HepG2 (cell line): ENCODE measurements around the gene NCAM2. TPM values are rescaled to one million over a fixed set of nuclear protein-coding genes. Genes with fewer than 3 reads are reported as not detected.

ENCODE experiments used
- ATAC-seq: fragments of 200-7000 bp; cut with Tn5 transposase; 3 replicates; pipeline ENCODE4 v1.9.1; 2020; ENCODE audit warnings: mild to moderate bottlenecking, moderate library complexity
- BruUV-seq: library from RNA; stranded (reverse); fragments of 400-500 nt; replicated peaks from 2 replicates; lab custom pipeline; 2021; lab: Mats Ljungman, UMichigan
- CTCF ChIA-PET: fragments of 300-600 bp; formaldehyde crosslinking; extraction: SDS; loops from one replicate; lab custom pipeline; 2021; ENCODE audit warnings: low total read pairs, inconsistent platforms, low intra/inter-chr PET ratio; lab: Yijun Ruan, JAX
- POLR2A ChIA-PET: fragments of 350-600 bp; sonication (Branson Sonifier 250); formaldehyde crosslinking; loops from one replicate; lab custom pipeline; 2020; ENCODE audit warnings: antibody characterized with exemption, inconsistent platforms; lab: Yijun Ruan, JAX
- DNase-seq: peaks from one replicate; pipeline ENCODE4 v3.0.0-alpha.2; 2015; ENCODE audit warnings: low spot score
- FAIRE-seq: peaks from 3 replicates; lab custom pipeline; 2011; peaks lifted over from hg19 to GRCh38; lab: Jason Lieb, UNC
- H2AFZ ChIP-seq: one replicate; pipeline ENCODE4 v1.6.1; 2011; ENCODE audit warnings: low read length, inconsistent platforms
- H3K27ac ChIP-seq: fragments of 300-600 bp; 3 replicates; pipeline ENCODE4 v1.8.0; 2011; ENCODE audit warnings: mixed run types, mild to moderate bottlenecking, mixed read lengths, low read length, inconsistent platforms; ENCODE audit not compliant: insufficient read depth; ENCODE audit errors: extremely low read length
- H3K27me3 ChIP-seq, 2 experiments: fragments of 200-600 bp in 1 of 2; 2 replicates in 1 of 2; 3 replicates in 1 of 2; pipeline versions ENCODE4 v1.6.0 to v1.8.0; 2011; ENCODE audit warnings: low read length in 2 of 2, mild to moderate bottlenecking in 2 of 2, moderate library complexity in 2 of 2, inconsistent platforms in 1 of 2; ENCODE audit not compliant: insufficient read depth in 2 of 2, control insufficient read depth in 1 of 2
- H3K36me3 ChIP-seq, 2 experiments: fragments of 200-600 bp in 1 of 2; replicated peaks in 1 of 2; 2 replicates in 1 of 2; 3 replicates in 1 of 2; pipeline versions ENCODE4 v1.5.1 to v1.8.0; 2011; ENCODE audit warnings: low read length in 2 of 2, inconsistent platforms in 1 of 2; ENCODE audit not compliant: insufficient read depth in 2 of 2, control insufficient read depth in 1 of 2
- H3K4me1 ChIP-seq: 2 replicates; pipeline ENCODE4 v1.5.1; 2012; ENCODE audit warnings: low read length, inconsistent platforms; ENCODE audit not compliant: insufficient read depth
- H3K4me2 ChIP-seq: 2 replicates; pipeline ENCODE4 v1.6.0; 2011; ENCODE audit warnings: low read depth, low read length, inconsistent platforms
- H3K4me3 ChIP-seq, 3 experiments: fragments of 200-600 bp in 1 of 3; sonication (generic), shearing (Covaris generic) in 1 of 3; replicated peaks in 1 of 3; 2 replicates each; pipeline ENCODE4 v1.5.1; 2011 to 2016; ENCODE audit warnings: low read length in 3 of 3, inconsistent platforms in 2 of 3, low read depth in 2 of 3, mild to moderate bottlenecking in 2 of 3, control low read depth in 1 of 3, mixed read lengths in 1 of 3; ENCODE audit not compliant: insufficient read depth in 1 of 3
- H3K79me2 ChIP-seq: one replicate; pipeline ENCODE4 v1.6.1; 2011; ENCODE audit warnings: low read length, inconsistent platforms; ENCODE audit not compliant: insufficient read depth
- H3K9ac ChIP-seq: 2 replicates; pipeline ENCODE4 v1.6.0; 2011; ENCODE audit warnings: mild to moderate bottlenecking, low read depth, low read length, inconsistent platforms; ENCODE audit not compliant: insufficient read depth
- H3K9me3 ChIP-seq: 2 replicates; pipeline ENCODE4 v1.5.1; 2012; ENCODE audit warnings: mild to moderate bottlenecking, low read length
- H4K20me1 ChIP-seq: 2 replicates; pipeline ENCODE4 v1.6.0; 2011; ENCODE audit warnings: inconsistent platforms, mild to moderate bottlenecking, low read length, moderate library complexity; ENCODE audit not compliant: insufficient read depth
- ASH2L ChIP-seq: fragments of 300-600, 200-600 bp; sonication (generic); IDR thresholded peaks from 2 replicates; pipeline ENCODE4 v1.7.0; 2017; ENCODE audit warnings: low read depth, mild to moderate bottlenecking, moderate library complexity, mixed read lengths, low read length; ENCODE audit not compliant: insufficient read length
- CBX1 ChIP-seq: IDR thresholded peaks from one replicate; pipeline ENCODE4 v1.6.1; 2016; ENCODE audit warnings: antibody characterized with exemption, low read depth
- HNF4A ChIP-seq: sonication (generic); formaldehyde crosslinking; IDR thresholded peaks from 2 replicates; pipeline ENCODE4 v1.4.0; 2020; ENCODE audit warnings: missing genetic modification reagents
- IRX3 ChIP-seq: sonication (generic); formaldehyde crosslinking; IDR thresholded peaks from 2 replicates; pipeline ENCODE4 v1.8.1; 2023; ENCODE audit warnings: mild to moderate bottlenecking, low read depth, missing genetic modification reagents, borderline replicate concordance
- NBN ChIP-seq: fragments of 450-650 bp; conservative IDR thresholded peaks from 2 replicates; pipeline ENCODE4 v1.6.1; 2017
- NCOA2 ChIP-seq: sonication (generic); formaldehyde crosslinking; IDR thresholded peaks from 2 replicates; pipeline ENCODE4 v1.8.0; 2022; ENCODE audit warnings: inconsistent platforms
- RXRA ChIP-seq: sonication (generic); formaldehyde crosslinking; IDR thresholded peaks from 2 replicates; pipeline ENCODE4 v1.5.1; 2020; ENCODE audit warnings: missing genetic modification reagents
- TEAD3 ChIP-seq: optimal IDR thresholded peaks from 2 replicates; pipeline ENCODE3; 2016; ENCODE audit warnings: borderline replicate concordance
- ZNF12 ChIP-seq: sonication (generic); formaldehyde crosslinking; IDR thresholded peaks from 2 replicates; pipeline ENCODE4 v1.5.0; 2020; ENCODE audit warnings: missing genetic modification reagents
- ZNF124 ChIP-seq: sonication (generic); formaldehyde crosslinking; IDR thresholded peaks from 2 replicates; pipeline ENCODE4 v1.4.0; 2020; ENCODE audit warnings: missing genetic modification reagents
- ZNF264 ChIP-seq: sonication (generic); formaldehyde crosslinking; IDR thresholded peaks from 2 replicates; pipeline ENCODE4 v1.4.0; 2020; ENCODE audit warnings: missing genetic modification reagents
- ZNF331 ChIP-seq: sonication (generic); formaldehyde crosslinking; IDR thresholded peaks from 2 replicates; pipeline ENCODE4 v1.4.0; 2020; ENCODE audit warnings: missing genetic modification reagents
- ZNF616 ChIP-seq: sonication (generic); formaldehyde crosslinking; IDR thresholded peaks from 2 replicates; pipeline ENCODE4 v1.5.0; 2020; ENCODE audit warnings: low read depth, mild to moderate bottlenecking, missing genetic modification reagents
- ZNF75D ChIP-seq: sonication (generic); formaldehyde crosslinking; IDR thresholded peaks from 2 replicates; pipeline ENCODE4 v1.8.1; 2023; ENCODE audit warnings: missing genetic modification reagents, mild to moderate bottlenecking, borderline replicate concordance
- ZNF879 ChIP-seq: sonication (generic); formaldehyde crosslinking; IDR thresholded peaks from 2 replicates; pipeline ENCODE4 v1.8.1; 2023; ENCODE audit warnings: missing genetic modification reagents
- WGBS: methylation state at CpG from one replicate; pipeline ENCODE4 v1.1.6; 2017; ENCODE audit warnings: low lambda C conversion rate; 5-methylcytosine and 5-hydroxymethylcytosine counted together
- in situ Hi-C: cut with HindIII; loops from 2 replicates; pipeline ENCODE4 v1.10.0; 2017; ENCODE audit warnings: low pct_unique_long_range_greater_than_20kb; ENCODE audit not compliant: extremely low pct_ligation_motif_present
- intact Hi-C: fragments of 100-400 bp; cut with micrococcal nuclease; formaldehyde crosslinking; loops from one replicate; pipeline ENCODE4 v1.10.0; 2022; ENCODE audit not compliant: unreplicated experiment
- polyA plus RNA-seq, 8 experiments: library from polyadenylated mRNA; depleted of rRNA in 3 of 8; stranded (reverse) in 7 of 8; unstranded in 1 of 8; fragments of >200 nt; fragmentation: Illumina TruSeq in 4 of 8; extraction: Trizol in 4 of 8; gene quantifications; 2 replicates each; pipeline versions ENCODE4 v1.2.1 to v1.2.3, GENCODE V29; 2011 to 2016; ENCODE audit warnings: low read depth in 4 of 8, missing spikeins in 1 of 8, mixed read lengths in 1 of 8; ENCODE audit not compliant: insufficient read depth in 1 of 8
- total RNA-seq, 5 experiments: library from RNA; depleted of rRNA; stranded (reverse); fragments of >200 nt; fragmentation: Illumina TruSeq; extraction: Trizol; gene quantifications; 2 replicates each; pipeline ENCODE4 v1.2.3, GENCODE V29; 2016; ENCODE audit warnings: low read depth in 1 of 5
- TF ChIP-seq, protein P1 (sequence below): sonication (generic); formaldehyde crosslinking; IDR thresholded peaks from 2 replicates; pipeline ENCODE4 v1.4.0; 2020; ENCODE audit warnings: missing genetic modification reagents

The NCAM2 gene
- total and polyA plus RNA-seq, 2 of the 13 experiments (the other 11 are each of a cell fraction or from before 2014, with no cell fraction given), result not detected

DNA sequence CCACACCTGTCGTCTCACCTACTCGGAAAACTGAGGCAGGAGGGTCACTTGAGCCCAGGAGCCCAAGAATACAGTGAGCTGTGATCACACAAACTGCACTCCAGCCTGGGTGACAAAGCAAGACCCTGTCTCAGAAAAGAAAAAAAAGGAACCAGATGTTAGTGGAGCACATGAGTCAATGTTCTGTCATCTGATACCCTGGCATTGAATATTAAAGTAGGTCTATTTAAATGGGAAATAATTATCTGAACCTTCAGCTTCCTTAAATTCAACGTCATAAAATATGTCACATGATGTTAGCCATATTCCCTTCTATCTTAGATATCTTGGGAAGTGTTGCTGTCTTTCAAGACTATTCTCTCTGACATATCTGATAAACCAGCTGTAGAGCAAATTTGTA lies 47.3 kb downstream of the NCAM2 start (continued):
- TF ChIP-seq ZNF75D (CRISPR knock-in tag), result no peak
- no peak for TF ChIP-seq TEAD3 (CRISPR knock-in tag)
- no peak for TF ChIP-seq ZNF124 (CRISPR knock-in tag)
- TF ChIP-seq, protein P1, sequence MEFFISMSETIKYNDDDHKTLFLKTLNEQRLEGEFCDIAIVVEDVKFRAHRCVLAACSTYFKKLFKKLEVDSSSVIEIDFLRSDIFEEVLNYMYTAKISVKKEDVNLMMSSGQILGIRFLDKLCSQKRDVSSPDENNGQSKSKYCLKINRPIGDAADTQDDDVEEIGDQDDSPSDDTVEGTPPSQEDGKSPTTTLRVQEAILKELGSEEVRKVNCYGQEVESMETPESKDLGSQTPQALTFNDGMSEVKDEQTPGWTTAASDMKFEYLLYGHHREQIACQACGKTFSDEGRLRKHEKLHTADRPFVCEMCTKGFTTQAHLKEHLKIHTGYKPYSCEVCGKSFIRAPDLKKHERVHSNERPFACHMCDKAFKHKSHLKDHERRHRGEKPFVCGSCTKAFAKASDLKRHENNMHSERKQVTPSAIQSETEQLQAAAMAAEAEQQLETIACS (CRISPR knock-in tag), result no peak

DNA sequence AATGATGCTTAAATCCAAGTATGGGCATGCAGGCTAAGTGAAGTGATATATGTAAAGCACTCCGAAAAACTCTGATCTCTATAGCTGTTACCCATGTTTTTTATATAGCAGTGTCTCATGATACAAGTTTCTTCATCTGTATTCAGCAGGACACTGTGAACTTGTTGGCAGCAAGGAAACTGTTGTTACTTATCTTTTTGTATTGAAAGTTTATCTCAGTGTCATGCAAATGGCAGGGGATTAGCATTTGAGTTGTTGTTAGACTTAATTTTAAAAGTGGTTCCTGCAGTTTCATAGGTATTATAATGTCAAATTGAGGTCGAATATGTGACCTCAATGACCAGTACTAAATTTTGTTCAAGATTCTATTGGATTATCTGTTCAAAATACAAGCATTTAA lies 47.9 kb downstream of the NCAM2 start:
- Histone ChIP-seq H2AFZ (no peak overlapping the region), H3K36me3 (no peaks in the 10 kb centered on the region), H3K9me3 (peaks cover 33% of the 10 kb centered on the region), H3K4me3 (no peak overlapping the region), H3K9ac (no peak overlapping the region), H3K4me1 (no peaks in the 10 kb centered on the region), H3K79me2 (no peaks in the 10 kb centered on the region), H3K27me3 (no peaks in the 10 kb centered on the region), H3K4me2 (no peak overlapping the region), H3K27ac (no peak overlapping the region), H4K20me1 (no peaks in the 10 kb centered on the region)
- intact Hi-C loops, result no loop called here
- ATAC-seq (no peak), FAIRE-seq (no peak), DNase-seq (no peak)
- 6% methylated on average over 2 of the region's 2 CpGs for WGBS
- CTCF ChIA-PET, result no interaction called here
- POLR2A ChIA-PET, result no interaction called here
- TF ChIP-seq NBN, result no peak
- no peak for TF ChIP-seq ZNF12 (CRISPR knock-in tag)
- no peak for TF ChIP-seq ZNF616 (CRISPR knock-in tag)
- no peak for TF ChIP-seq ZNF879 (CRISPR knock-in tag)
- TF ChIP-seq ZNF264, result no peak
- TF ChIP-seq CBX1, result no peak
- TF ChIP-seq NCOA2, result no peak
- TF ChIP-seq ZNF331 (CRISPR knock-in tag), result no peak
- TF ChIP-seq RXRA (CRISPR knock-in tag), result no peak
- TF ChIP-seq ASH2L, result no peak
- no peak for TF ChIP-seq IRX3 (CRISPR knock-in tag)
- TF ChIP-seq HNF4A, result no peak
- in situ Hi-C loops, result no loop called here
- no TSS peak for BruUV-seq
